Skin epidermis (tissue), 12 donors: ENCODE data around the gene CA9.

ENCODE experiments used
- H3K27ac ChIP-seq, 21 experiments: fragments of 200-600 bp; sonication (generic) in 11 of 21; one replicate each; pipeline ENCODE4 v1.5.0; 2020; ENCODE audit warnings: mild to moderate bottlenecking in 3 of 21, inconsistent platforms in 2 of 21, moderate library complexity in 2 of 21
- H3K4me3 ChIP-seq, 7 experiments: fragments of 200-600 bp; sonication (generic) in 2 of 7; one replicate each; pipeline ENCODE4 v1.5.0; 2020; ENCODE audit warnings: inconsistent platforms in 2 of 7, mild to moderate bottlenecking in 2 of 7, moderate library complexity in 1 of 7

Gene CA9

DNA sequence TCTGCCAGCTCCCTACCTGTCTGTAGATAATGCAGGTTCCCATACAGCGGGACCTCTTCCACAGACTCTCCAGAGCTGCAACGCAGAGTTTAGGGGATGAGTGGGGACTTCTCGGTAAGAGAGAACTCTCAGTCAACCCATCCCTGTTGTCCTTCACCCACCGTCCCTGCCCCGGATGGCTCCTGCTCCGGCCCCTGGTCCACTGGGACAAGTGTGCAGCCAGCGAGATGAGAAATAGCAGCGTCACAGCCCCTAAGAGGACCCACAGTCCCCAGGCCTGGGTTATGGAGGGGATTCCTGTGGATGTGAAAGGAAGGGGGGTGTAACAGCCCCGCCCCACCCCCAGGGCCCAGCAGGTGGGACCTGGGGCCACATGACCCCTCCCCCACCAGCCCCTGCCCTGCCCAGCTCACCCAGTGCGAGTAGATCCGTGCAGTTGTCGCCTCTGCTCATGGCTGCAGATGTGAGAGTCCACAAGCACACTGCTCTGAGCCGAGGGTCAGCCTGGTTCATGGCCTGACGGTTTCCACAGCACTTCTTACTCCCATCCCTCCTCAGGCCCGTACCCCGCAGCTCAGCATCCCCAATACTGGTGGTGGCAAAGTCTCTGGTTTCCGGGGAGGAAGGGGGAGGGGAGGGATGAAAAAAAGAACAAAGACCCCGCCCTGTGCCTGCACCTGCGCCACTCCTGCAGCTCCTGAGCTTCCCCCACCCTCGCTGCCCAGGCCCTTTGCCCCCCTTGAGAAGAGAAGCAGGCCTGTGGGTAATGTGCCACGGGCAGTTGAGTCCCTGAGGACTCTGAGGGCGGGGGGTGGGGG lies 23.2 kb upstream of the CA9 start, which contains the start of gene SIT1:
SIT1 (minus strand) TSS at position 591 of the 818 bp plus-strand sequence; CDS start at position 513, 78 bp downstream.
- Histone ChIP-seq H3K4me3 (peak within 1 kb of the TSS; percentile 18 to 47 (median 27)), H3K27ac (peak within 1 kb of the TSS in 20 of 21 experiments; percentile 20 to 97 (median 75))

DNA sequence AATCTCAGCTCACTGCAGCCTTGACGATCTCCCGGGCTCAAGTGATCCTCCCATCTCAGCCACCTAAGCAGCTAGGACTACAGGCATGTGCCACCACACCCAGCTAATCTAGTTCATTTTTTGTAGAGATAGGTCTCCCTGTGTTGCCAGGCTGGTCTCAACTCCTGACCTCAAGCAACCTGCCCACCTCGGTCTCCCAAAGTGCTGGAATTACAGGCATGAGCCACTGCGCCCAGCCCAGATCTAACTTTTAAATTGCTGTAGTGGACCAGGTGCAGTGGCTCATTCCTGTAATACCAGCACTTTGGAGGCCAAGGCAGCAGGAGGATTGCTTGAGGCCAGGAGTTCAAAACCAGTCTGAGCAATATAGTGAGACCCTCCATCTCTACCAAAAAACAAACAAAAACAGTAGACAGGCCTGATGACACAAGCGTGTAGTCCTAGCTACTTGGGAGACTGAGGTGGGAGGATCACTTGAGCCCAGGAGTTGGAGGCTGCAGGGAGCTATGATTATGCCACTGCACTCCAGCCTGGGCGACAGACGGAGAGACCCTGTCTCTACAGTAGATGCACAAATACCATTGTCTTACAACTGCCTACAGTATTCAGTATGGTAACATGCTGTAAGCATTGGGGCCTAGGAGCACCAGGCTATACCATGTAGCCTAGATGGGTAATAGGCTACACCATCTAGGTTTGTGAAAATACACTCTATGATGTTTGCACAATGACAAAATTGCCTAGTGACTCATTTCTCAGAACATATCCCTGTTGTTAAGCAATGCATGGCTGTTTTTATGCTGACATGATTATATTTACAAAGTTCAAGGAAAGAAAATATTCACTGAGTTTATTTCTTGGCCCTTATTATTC lies 21.5 kb upstream of the CA9 start:
- Histone ChIP-seq H3K4me3 (no peak overlapping the region), H3K27ac (peak overlapping the region in 7 of 21 experiments; percentile 6 to 97 (median 67))

DNA sequence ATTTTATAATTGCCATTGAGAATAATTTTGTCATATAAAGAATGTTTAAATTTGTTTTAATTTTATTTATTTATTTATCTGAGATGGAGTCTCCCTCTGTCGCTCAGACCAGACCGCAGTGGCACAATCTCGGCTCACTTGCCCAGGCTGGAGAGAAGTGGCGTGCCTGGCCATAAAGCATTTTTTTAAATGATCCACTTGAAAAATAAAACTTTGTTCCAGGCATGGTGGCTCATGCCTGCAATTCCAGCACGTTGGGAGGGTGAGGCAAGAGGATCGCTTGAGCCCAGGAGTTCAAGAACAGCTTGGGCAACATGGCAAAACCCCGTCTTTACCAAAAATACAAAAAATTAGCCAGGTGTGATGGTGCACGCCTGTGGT lies 20.9 kb upstream of the CA9 start:
- Histone ChIP-seq H3K4me3 (no peak overlapping the region), H3K27ac (peak overlapping the region in 9 of 21 experiments; percentile 7 to 72 (median 30))

DNA sequence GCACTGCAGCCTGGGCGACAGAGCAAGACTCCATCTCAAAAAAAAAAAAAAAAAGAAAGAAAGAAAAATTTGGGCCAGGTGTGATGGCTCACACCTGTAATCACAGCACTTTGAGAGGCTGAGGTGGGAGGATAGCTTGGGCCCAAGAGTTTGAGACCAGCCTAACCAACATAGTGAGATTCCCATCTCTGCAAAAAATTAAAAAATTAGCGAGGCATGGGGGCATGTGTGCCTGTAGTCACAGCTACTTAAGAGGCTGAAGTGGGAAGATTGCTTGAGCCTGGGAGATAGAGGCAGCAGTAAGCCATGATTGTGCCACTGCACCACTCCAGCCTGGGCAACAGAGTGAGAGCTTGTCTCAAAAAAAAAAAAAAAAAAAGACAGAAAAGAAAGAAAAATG lies 20.1 kb upstream of the CA9 start:
- Histone ChIP-seq H3K27ac (peak overlapping the region in 4 of 21 experiments; percentile 30 to 72 (median 52)), H3K4me3 (no peak overlapping the region)

DNA sequence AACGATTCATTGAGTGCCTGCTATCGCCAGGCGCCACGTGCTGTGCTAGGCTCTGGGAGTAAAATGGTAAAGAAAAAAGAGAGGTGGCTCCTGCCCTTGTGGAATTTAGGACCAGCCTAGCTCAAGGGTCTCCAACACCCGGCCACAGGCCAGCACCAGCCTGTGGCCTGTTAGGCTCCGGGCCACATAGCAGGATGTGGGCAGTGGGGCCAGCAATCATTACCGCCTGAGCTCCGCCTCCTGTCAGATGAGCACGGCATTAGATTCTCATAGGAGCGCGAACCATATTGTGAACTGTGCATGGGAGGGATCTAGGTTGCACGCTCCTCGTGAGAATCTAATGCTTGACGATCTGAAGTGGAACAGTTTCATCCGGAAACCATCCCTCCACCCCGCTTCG lies 17.4 kb upstream of the CA9 start:
- Histone ChIP-seq H3K4me3 (no peak overlapping the region), H3K27ac (peak overlapping the region in 2 of 21 experiments; percentile 54 to 100)

DNA sequence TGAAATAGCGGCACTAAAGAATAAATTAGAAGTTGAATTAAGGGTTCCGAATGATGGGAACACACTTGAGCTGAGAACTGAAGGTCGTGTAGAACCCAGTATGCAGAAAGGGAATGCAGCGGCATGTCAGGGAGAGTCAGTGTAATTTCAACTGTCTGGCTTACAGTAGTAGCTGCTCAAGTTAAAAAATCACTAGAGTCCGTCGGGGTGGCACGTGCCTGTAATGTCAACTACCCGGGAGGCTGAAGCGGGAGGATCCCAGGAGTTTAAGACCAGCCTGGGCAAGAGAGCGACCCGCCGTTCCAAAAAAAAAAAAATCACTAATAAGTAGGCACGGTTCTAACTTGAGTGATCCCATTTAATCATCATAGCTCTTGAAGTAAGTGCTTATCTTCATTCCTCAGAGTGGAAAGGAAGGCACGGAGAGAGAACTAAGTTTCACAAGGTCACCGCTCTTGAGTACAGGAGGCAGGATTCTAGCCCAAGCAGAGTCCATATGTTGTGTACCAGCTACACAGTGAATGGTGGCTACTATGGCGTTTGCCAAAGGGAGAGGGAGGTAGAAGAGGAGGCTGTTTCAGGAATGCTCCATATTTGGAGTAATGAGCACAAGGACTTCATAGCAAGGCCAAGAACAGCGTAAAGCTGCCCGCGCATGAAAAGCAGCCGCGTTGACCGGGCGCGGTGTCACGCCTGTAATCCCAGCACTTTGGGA lies 16.7 kb upstream of the CA9 start:
- Histone ChIP-seq H3K27ac (peak overlapping the region in 19 of 21 experiments; percentile 89 to 100 (median 99)), H3K4me3 (peak overlapping the region in 6 of 7 experiments; percentile 8 to 97 (median 95))

DNA sequence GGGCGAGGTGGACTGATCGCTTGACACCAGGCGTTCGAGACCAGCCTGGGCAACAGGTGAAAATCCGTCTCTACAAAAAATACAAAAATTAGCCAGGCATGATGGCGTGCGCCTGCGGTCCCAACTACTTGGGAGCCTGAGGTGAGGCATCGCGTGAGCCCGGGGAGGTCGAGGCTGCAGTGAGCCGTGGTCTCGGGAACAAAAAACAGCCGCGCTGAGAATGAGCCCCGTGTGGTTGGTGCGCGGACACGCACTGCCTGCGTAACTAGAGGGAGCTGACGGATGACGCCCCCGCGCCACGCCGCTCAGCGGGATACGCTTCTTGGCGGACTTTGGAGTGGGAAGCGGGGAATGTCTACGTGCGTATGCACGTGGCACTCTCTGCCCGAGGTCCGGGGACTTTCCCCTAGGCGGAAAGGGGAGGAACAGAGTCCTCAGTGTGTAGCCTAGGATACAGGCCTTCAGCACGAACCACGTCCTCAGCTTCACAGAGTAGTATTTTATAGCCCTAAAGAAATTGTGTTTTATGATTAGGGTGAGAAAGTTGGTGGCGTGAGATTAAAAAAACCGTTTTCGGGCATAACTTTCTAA lies 16.1 kb upstream of the CA9 start, which contains the start of gene RMRP:
RMRP (minus strand) TSS at position 474 of the 591 bp plus-strand sequence.
- peak within 1 kb of the TSS; percentile 83 to 100 (median 99) for H3K27ac ChIP-seq

DNA sequence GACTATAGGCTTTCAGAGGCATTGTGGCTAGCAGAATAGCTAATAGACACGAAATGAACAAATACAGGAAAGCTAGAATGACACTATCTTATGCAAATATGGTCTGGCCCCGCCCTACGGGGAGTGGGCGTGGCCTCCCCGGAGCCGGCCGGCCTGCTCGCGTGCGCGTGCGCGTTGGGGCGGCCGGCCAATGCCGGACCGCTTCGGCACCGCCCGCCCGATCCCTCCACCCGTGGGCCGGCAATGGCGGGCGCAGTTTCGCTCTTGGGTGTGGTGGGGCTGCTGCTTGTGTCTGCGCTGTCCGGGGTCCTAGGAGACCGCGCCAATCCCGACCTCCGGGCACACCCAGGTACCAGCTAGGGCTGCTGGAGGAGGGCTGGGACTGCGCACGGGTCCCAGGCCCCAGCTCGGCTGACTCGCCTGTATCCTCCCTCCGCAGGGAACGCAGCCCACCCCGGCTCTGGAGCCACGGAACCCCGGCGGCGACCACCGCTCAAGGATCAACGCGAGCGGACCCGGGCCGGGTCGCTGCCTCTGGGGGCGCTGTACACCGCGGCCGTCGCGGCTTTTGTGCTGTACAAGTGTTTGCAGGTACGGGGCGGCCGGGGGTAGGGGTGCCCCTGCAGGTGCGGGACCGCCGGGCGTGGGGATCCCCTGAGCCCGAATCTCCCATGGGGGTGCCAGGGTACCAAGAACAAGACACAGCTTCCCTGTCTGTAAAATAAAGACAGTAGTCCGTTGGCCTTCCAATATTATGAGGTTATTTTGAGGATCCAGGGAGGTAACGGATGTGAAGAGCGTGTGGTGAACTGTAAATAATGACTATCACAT lies 15.4 kb upstream of the CA9 start, which contains the start of gene CCDC107:
CCDC107 (plus strand) TSS at position 156 of the 831 bp plus-strand sequence; CDS start at position 244, 88 bp downstream.
- Histone ChIP-seq H3K27ac (peak within 1 kb of the TSS; percentile 83 to 100 (median 99)), H3K4me3 (peak within 1 kb of the TSS; percentile 65 to 97 (median 94))

More for the DNA sequence above, 16.1 kb upstream of the CA9 start, which contains the start of gene RMRP:
- peak within 1 kb of the TSS; percentile 65 to 97 (median 94) for H3K4me3 ChIP-seq

DNA sequence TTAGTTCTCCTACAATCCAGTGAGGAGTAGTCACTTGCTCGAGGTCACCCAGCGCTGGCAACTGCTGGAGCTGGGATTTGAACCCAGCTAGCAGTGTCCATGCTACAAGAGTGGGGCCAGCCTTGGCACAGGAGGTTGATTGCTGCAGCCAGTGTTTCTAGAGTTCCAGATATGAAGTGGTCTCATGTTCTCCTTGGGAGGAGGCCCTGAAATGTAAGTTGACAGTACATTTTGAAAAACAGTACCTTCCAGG lies 14.8 kb upstream of the CA9 start:
- Histone ChIP-seq H3K4me3 (peak overlapping the region; percentile 65 to 97 (median 94)), H3K27ac (peak overlapping the region in 20 of 21 experiments; percentile 89 to 100 (median 99))

DNA sequence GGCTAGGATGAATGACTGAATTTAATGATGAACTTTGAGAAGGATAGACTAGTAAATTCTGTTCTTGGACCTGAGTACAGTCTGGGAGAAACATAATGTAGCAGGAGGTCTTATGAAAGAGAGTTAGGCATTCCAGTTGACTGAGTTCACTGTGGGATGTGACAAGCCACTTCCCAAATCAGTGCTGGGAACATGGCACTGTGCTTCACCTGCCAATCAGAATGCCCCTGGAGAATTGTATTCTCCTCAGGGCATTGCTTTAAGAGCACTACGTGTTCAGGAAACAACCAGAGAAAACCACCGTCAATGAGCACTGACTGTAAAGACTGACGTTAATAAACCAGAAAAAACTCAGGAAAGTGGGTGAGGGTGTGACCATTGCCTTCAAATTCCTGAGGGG lies 14.4 kb upstream of the CA9 start:
- H3K4me3 ChIP-seq: peak overlapping the region in 5 of 7 experiments; percentile 65 to 97 (median 96)
- H3K27ac ChIP-seq: peak overlapping the region in 14 of 21 experiments; percentile 93 to 100 (median 98)

DNA sequence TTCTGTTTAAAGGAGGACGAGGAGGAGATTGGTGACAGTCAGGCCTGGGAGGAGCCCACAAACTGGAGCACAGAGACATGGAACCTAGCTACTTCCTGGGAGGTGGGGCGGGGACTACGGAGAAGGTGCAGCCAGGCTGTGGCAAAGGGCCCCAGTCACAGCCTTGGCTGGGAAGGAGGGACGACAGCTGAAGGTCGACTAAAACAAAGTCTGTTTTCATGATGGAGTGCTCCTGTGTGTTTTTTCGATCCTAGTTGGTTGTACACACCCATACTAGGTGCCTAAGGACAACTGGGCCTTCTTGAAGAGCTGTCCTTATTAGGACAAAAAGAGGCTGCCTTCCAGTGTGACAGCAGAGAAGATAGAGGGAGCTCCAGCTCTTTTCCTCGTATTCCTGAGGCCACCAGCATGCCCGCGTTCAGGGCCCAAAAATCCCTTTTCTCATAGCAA lies 12.7 kb upstream of the CA9 start:
- Histone ChIP-seq H3K4me3 (no peak overlapping the region), H3K27ac (peak overlapping the region in 14 of 21 experiments; percentile 1 to 98 (median 56))

DNA sequence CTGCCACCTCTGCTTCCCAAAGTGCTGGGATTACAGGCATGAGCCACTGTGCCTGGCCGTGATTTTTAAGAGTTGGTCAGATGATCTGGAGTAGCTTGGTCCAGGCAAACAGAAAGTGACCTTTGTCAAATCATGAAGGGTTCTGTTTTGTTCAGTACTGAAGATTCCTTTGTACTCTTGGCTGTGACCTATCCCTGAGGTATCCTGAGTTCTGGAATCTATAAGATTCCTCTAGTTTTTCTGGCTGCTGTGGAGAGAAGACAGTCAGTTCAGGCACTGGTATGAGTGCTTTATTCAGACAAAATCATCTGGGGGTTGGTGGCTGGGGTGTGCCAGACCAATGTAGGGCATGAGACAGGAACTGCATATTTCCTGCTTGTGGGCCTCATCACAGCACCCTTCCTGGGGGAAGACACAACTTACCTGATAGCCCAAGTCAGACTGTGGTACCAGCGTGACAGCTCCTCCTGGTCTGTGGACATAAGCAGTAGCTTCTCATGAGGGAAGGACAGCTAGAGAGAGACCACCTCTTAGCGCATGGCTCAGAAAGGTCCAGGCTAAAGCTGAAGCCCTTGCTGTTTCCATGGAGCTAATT lies 11.9 kb upstream of the CA9 start:
- Histone ChIP-seq H3K27ac (peak overlapping the region in 15 of 21 experiments; percentile 1 to 80 (median 49)), H3K4me3 (no peak overlapping the region)

DNA sequence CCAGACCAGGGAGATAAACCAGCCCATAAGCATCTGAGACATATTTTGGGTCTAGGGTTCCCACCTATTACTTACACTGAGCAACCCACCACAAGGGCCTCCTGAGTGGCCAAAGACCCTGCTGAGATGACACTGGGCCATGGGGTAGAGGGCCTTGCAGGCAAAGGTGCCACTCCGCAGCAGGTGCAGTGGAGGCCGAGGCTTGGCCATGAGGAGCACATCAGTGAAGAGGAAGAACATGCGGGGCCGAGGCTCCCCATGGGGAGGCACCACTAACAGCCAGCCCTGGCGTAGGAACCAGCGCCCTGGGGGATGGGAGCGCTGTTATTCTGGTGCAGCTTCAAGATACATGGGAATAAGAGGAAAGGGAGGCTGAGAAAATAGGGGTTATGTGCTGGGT lies 11.3 kb upstream of the CA9 start:
- Histone ChIP-seq H3K4me3 (no peak overlapping the region), H3K27ac (peak overlapping the region in 13 of 21 experiments; percentile 2 to 80 (median 50))

DNA sequence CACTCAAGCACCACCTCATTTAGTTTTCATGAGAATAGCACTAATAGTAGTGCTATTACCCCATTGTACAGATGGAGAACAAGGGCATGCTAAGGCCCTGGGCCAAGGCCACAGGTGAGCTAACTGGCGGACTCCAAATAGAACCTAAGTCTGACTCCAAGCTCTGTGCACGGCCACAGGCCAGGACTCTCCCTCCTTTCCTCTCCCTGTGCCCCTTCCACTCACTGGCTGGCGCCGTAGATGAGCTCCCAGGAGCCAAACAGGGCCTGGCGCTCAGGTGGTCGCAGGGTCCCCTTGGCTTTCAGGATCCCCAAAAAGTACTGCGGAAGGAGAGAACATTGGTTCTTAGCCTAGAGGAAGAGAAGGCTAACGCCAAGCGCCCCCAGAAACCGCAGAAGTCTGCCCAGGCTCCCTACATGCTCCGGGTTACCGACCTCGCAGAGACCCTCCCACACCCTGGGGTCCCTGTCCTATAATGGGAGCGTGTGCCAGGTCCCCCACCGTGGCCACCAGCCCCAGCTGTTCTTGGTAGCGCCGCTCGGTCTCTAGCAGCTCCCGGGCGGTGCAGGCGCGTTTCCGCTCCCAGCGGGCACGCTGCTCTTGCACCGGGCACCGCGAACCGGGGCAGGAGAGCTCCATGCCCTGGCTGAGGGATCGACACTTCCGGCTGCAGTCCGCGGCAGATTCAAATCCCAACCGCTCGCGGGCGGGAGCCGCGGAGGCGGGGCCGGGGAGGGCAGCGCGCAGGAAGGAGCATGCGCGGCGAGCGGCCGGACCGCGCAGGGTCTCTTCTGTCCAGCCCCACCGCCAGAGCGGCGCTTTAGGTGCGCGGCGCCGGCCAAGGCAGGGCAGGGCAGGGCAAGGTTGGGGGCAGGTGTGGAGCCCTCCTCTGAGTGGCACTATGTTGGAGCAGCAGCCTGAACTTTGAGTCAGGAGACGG lies 8.9 kb upstream of the CA9 start, which contains the start of gene ARHGEF39:
ARHGEF39 (minus strand) TSS at position 665 of the 940 bp plus-strand sequence; CDS start at position 639, 26 bp downstream.
- Histone ChIP-seq H3K4me3 (peak within 1 kb of the TSS; percentile 31 to 57 (median 52)), H3K27ac (peak within 1 kb of the TSS in 20 of 21 experiments; percentile 18 to 79 (median 52))

DNA sequence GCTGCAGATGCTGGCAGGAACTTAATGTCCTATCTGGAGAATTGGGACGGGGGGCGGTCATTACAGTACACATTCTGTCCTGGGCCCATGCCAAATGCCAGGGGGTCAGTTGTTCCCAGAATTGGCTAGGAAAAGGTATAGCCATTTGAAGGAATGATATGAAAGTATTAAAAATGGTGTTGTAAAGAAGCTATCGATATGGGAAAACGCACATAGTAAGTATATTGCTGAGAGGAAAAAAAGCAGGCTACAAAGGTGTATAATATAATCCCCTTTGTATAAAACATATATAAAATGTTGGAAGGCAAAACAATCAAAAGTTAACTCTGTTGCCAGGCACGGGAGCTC lies 8.3 kb upstream of the CA9 start:
- peak overlapping the region in 16 of 21 experiments; percentile 18 to 79 (median 52) for H3K27ac ChIP-seq
- H3K4me3 ChIP-seq: peak overlapping the region; percentile 31 to 57 (median 52)

DNA sequence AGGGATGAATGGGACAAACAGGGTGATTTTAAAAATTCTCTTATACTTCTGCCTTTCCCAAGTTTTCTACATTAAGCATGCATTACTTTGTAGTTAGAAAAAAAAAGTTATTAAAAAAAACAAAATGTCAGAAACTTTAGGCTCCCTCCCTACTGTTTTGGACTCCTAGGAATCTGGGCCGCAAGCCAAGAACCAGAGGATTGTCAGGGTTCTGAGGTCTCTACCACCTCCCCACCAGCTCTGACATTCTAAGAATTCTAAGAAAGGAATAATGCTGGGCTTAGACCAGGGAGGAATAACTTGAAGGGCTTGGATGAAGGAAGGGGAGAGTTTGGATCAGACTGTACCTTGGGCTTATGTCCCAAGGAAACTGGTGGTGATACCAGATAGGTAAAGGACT lies 7.7 kb upstream of the CA9 start:
- Histone ChIP-seq H3K27ac (no peak overlapping the region), H3K4me3 (no peak overlapping the region)
